Spleen (tissue), 7 donors: ENCODE data around the gene MAPKBP1.

ENCODE experiments used
- POLR2A ChIP-seq, 3 donors: fragments of 450-650 bp; IDR thresholded peaks; one replicate each; pipeline ENCODE4 v1.5.1; 2017; ENCODE audit warnings: antibody characterized with exemption in 3 of 3, mild to moderate bottlenecking in 1 of 3
- POLR2AphosphoS5 ChIP-seq, 3 donors: sonication (generic); formaldehyde crosslinking; IDR thresholded peaks; one replicate each; pipeline ENCODE4 v1.5.1; 2017; ENCODE audit warnings: antibody characterized with exemption in 3 of 3
- TF ChIP-seq, protein P1 (sequence below), 11 experiments: fragments of 200-600 bp in 7 of 11; fragments of 450-650 bp in 4 of 11; sonication (generic) in 4 of 11; IDR thresholded peaks in 8 of 11; conservative IDR thresholded peaks in 3 of 11; 1 replicate in 7 of 11; 2 replicates in 4 of 11; pipeline versions ENCODE4 v1.4.0 to v1.8.0; 2016 to 2021; ENCODE audit warnings: antibody characterized with exemption in 11 of 11, inconsistent platforms in 4 of 11, mild to moderate bottlenecking in 1 of 11
- donor health status: DM: no; HTN: no; CAD: no; lungs with moderate emphysema.
- donor health status: DM: no; HTN: no; CAD: no.
- donor health status: DM: no; HTN: no; CAD: no.

GRCh38 chr15:41797201-41797944 is 23.1 kb downstream of the MAPKBP1 start:
- TF ChIP-seq, protein P1, sequence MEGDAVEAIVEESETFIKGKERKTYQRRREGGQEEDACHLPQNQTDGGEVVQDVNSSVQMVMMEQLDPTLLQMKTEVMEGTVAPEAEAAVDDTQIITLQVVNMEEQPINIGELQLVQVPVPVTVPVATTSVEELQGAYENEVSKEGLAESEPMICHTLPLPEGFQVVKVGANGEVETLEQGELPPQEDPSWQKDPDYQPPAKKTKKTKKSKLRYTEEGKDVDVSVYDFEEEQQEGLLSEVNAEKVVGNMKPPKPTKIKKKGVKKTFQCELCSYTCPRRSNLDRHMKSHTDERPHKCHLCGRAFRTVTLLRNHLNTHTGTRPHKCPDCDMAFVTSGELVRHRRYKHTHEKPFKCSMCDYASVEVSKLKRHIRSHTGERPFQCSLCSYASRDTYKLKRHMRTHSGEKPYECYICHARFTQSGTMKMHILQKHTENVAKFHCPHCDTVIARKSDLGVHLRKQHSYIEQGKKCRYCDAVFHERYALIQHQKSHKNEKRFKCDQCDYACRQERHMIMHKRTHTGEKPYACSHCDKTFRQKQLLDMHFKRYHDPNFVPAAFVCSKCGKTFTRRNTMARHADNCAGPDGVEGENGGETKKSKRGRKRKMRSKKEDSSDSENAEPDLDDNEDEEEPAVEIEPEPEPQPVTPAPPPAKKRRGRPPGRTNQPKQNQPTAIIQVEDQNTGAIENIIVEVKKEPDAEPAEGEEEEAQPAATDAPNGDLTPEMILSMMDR (IDR thresholded peaks at IDR 0.05 in 8 of 11, conservative IDR thresholded peaks at IDR 0.05 in 3 of 11), result no peak
- TF ChIP-seq POLR2A (IDR thresholded peaks at IDR 0.05) (no peak), POLR2AphosphoS5 (IDR thresholded peaks at IDR 0.05) (no peak)
